Measurements from ENCODE around the gene DRC1.

The DRC1 gene

DNA sequence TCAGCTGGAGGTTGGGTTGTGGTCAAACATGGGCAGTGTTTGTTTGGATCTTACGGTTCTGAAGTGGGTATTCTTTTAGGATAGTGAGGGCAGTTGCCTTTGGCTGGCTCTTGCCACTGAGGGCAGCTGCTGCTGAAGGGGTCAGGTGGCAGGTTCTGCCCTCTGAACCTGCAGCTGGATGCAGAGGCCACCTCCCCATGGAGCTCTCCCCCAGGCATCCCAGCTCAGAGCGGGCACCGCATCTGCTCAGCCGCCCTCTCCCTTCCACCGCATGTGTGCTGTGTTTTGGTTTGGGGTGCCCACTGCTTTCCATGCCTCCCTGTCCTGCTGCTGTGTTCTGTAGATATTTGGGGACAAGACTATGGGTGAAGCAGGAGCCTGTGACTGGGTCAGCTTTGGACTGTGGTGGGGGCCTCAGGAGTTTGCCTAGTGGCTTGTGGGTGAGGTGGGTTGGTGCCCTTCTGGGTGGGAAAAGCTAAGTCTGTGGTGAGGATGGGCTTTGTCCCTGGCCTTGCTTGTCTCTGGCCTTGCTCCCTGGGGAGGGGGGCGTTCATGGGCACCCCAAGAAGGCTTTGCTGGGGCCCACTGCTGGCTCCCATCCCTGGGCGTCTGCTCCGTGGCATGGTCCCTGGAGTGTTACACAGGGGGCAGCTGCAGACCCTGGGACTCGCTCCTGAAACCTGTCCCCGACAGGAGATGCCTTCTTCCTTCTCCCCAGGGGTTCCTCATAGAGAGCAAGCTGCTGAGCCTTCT lies 47.7 kb downstream of the DRC1 start:
- Histone ChIP-seq H3K9ac (ENCODE audit: low read length) (no peak overlapping the region), H3K27me3 (replicated peaks; ENCODE audit: control insufficient read depth, insufficient read depth, low read length) (no peaks in the 10 kb centered on the region), H3K36me3 (ENCODE audit: control insufficient read depth, insufficient read depth, low read length, severe bottlenecking) (no peaks in the 10 kb centered on the region), H3K4me3 (ENCODE audit: low read length) (no peak overlapping the region), H3K4me1 (ENCODE audit: control insufficient read depth, insufficient read depth, low read length) (no peaks in the 10 kb centered on the region), H3K9me3 (ENCODE audit: control insufficient read depth, low read length) (peaks cover 4% of the 10 kb centered on the region)
- DNase-seq (ENCODE audit: low read depth) = no peak

GRCh38 chr2:26450031-26450635 lies 48.4 kb downstream of the DRC1 start:
- no peaks in the 10 kb centered on the region for H3K4me1 ChIP-seq (ENCODE audit: control insufficient read depth, insufficient read depth, low read length)

GRCh38 chr2:26451700-26452099 lies 50.0 kb downstream of the DRC1 start:
- Histone ChIP-seq H3K9ac (ENCODE audit: low read length) (no peak overlapping the region), H3K4me1 (ENCODE audit: control insufficient read depth, insufficient read depth, low read length) (no peaks in the 10 kb centered on the region), H3K4me3 (ENCODE audit: low read length) (no peak overlapping the region), H3K36me3 (ENCODE audit: control insufficient read depth, insufficient read depth, low read length, severe bottlenecking) (no peaks in the 10 kb centered on the region), H3K27me3 (replicated peaks; ENCODE audit: control insufficient read depth, insufficient read depth, low read length) (no peaks in the 10 kb centered on the region), H3K9me3 (ENCODE audit: control insufficient read depth, low read length) (peaks cover 4% of the 10 kb centered on the region)
- DNase-seq (ENCODE audit: low read depth) = no peak

More at GRCh38 chr2:26450031-26450635, 48.4 kb downstream of the DRC1 start:
- Histone ChIP-seq H3K27me3 (replicated peaks; ENCODE audit: control insufficient read depth, insufficient read depth, low read length) (no peaks in the 10 kb centered on the region), H3K4me3 (ENCODE audit: low read length) (no peak overlapping the region), H3K9me3 (ENCODE audit: control insufficient read depth, low read length) (peaks cover 4% of the 10 kb centered on the region), H3K36me3 (ENCODE audit: control insufficient read depth, insufficient read depth, low read length, severe bottlenecking) (no peaks in the 10 kb centered on the region), H3K9ac (ENCODE audit: low read length) (no peak overlapping the region)
- DNase-seq (ENCODE audit: low read depth) = no peak

DNA sequence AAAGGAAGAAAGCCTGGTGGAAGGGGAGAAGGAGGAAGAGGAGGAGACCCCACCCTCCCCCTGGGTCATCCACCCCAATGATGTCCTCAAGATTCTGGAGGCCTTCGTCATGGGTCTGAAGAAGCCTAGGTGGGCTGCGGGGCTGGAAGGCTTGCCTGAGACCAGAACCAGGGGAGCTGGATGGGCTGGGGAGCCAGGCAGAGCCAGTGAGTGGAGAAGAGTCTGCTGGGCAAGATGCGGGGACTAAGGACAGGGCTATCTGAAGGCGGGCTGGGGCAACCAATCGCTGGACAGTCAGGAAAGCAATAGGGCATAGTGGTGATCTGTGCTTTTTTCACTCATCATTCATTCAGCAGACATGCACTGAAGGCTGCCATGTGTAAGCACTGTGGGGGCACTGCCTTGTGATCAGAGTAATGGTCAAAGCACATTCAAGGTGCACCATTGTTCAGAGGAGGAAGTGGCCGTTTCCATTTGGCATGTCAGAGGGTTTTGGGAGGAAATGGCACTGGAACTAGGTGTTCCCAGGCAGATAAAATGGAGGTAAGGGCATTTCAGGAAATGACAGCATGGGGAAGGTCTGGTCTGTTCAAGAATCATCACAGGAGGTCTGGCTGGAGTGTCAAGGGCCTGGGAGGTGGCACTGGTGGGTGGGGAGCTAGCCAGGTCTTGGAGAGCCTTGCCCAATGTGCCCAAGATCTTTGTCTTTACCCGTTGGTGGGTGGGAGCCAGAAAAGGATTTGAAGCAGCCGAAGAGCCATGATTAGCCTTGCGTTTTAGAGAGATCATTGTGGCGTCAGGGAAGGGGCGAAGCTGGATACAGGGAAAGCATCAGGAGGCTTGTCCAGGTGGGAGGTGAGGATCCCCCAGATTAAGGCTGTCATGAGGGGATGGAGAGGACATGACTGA lies 52.0 kb downstream of the DRC1 start:
- Histone ChIP-seq H3K27me3 (replicated peaks; ENCODE audit: control insufficient read depth, insufficient read depth, low read length) (no peaks in the 10 kb centered on the region), H3K4me1 (ENCODE audit: control insufficient read depth, insufficient read depth, low read length) (no peaks in the 10 kb centered on the region), H3K9me3 (ENCODE audit: control insufficient read depth, low read length) (peaks cover 4% of the 10 kb centered on the region), H3K4me3 (ENCODE audit: low read length) (no peak overlapping the region), H3K36me3 (ENCODE audit: control insufficient read depth, insufficient read depth, low read length, severe bottlenecking) (no peaks in the 10 kb centered on the region), H3K9ac (ENCODE audit: low read length) (no peak overlapping the region)
- no peak for DNase-seq (ENCODE audit: low read depth)

DNA sequence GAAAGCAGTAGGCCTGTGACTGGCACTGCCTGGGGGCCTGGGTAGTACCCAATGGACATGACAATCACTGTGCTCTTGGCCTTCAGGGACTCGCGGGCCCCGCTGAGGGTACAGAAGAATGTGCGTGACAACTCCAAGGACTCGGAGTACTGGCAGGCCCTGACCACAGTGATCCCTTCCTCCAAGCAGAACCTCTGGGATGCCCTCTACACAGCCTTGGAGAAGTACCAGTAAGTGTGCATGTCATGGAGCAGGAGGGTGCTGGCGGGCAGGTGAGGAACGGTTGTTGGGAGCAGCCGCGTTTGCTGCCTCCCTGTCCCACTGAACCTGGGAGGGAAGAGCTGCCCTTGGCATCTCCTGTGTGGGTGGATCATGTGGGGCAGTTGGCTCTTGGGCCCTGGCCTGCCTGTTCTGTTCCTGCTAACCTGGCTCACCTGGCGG lies 52.9 kb downstream of the DRC1 start:
- H3K36me3 ChIP-seq (ENCODE audit: control insufficient read depth, insufficient read depth, low read length, severe bottlenecking) = no peaks in the 10 kb centered on the region
- no peak for DNase-seq (ENCODE audit: low read depth)
- no peaks in the 10 kb centered on the region for H3K4me1 ChIP-seq (ENCODE audit: control insufficient read depth, insufficient read depth, low read length)
- H3K27me3 ChIP-seq (replicated peaks; ENCODE audit: control insufficient read depth, insufficient read depth, low read length) = no peaks in the 10 kb centered on the region
- peaks cover 4% of the 10 kb centered on the region for H3K9me3 ChIP-seq (ENCODE audit: control insufficient read depth, low read length)
- no peak overlapping the region for H3K4me3 ChIP-seq (ENCODE audit: low read length)
- H3K9ac ChIP-seq (ENCODE audit: low read length) = no peak overlapping the region

GRCh38 chr2:26455037-26455669 lies 53.4 kb downstream of the DRC1 start:
- no peak overlapping the region for H3K4me3 ChIP-seq (ENCODE audit: low read length)
- no peaks in the 10 kb centered on the region for H3K36me3 ChIP-seq (ENCODE audit: control insufficient read depth, insufficient read depth, low read length, severe bottlenecking)
- peaks cover 4% of the 10 kb centered on the region for H3K9me3 ChIP-seq (ENCODE audit: control insufficient read depth, low read length)
- H3K27me3 ChIP-seq (replicated peaks; ENCODE audit: control insufficient read depth, insufficient read depth, low read length) = no peaks in the 10 kb centered on the region
- no peak for DNase-seq (ENCODE audit: low read depth)
- no peaks in the 10 kb centered on the region for H3K4me1 ChIP-seq (ENCODE audit: control insufficient read depth, insufficient read depth, low read length)
- no peak overlapping the region for H3K9ac ChIP-seq (ENCODE audit: low read length)

GRCh38 chr2:26455670-26456439 lies 54.1 kb downstream of the DRC1 start:
- Histone ChIP-seq H3K36me3 (ENCODE audit: control insufficient read depth, insufficient read depth, low read length, severe bottlenecking) (no peaks in the 10 kb centered on the region), H3K4me3 (ENCODE audit: low read length) (no peak overlapping the region), H3K4me1 (ENCODE audit: control insufficient read depth, insufficient read depth, low read length) (no peaks in the 10 kb centered on the region), H3K27me3 (replicated peaks; ENCODE audit: control insufficient read depth, insufficient read depth, low read length) (no peaks in the 10 kb centered on the region), H3K9ac (ENCODE audit: low read length) (no peak overlapping the region), H3K9me3 (ENCODE audit: control insufficient read depth, low read length) (peaks cover 4% of the 10 kb centered on the region)
- DNase-seq (ENCODE audit: low read depth) = no peak

DNA sequence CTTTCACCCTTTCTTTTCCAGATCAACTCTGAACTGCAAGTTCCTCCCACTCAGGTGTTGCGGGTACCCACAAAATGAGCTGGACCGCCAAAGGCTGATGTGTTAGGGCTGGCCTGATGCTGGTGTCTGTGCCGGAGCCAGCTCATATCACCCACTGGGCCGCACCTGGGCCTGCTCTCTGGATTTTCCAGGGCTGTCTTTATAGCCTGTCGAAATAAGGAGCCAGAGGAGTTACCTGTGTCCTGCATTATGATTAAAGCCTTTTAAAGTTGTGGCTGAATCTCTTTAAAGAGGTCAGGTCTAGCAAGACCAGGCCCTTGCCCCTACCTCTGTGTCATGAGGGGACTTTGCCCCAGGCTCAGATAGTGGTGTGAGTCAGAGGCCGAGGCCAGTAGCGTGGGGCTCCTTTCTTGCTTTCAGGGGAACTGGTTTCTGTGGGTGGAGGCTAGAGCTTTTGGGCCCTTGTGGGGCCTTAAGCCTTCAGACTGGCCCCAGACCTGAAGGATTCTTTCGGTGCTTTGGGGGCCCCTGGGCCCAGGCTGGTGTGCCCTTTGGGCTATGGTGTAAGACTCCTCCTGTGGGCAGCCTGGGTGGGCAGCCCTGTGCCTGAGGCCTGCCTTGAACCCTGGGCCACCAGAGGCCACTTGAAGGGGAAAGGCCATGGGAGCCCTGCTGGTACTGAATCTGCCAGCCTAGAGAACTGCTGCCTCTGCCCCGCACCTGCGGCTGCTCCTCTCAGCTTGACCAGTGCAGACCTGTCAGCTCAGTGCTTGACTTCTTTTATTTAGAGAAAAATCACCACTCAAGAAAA lies 54.9 kb downstream of the DRC1 start:
- Histone ChIP-seq H3K9me3 (ENCODE audit: control insufficient read depth, low read length) (peaks cover 2% of the 10 kb centered on the region), H3K4me1 (ENCODE audit: control insufficient read depth, insufficient read depth, low read length) (no peaks in the 10 kb centered on the region), H3K27me3 (replicated peaks; ENCODE audit: control insufficient read depth, insufficient read depth, low read length) (no peaks in the 10 kb centered on the region), H3K9ac (ENCODE audit: low read length) (no peak overlapping the region), H3K4me3 (ENCODE audit: low read length) (no peak overlapping the region), H3K36me3 (ENCODE audit: control insufficient read depth, insufficient read depth, low read length, severe bottlenecking) (no peaks in the 10 kb centered on the region)
- peak; percentile 7 for DNase-seq (ENCODE audit: low read depth)

- Histone ChIP-seq H3K9ac (ENCODE audit: low read length) (no peak overlapping the region), H3K4me1 (ENCODE audit: control insufficient read depth, insufficient read depth, low read length) (peaks cover 4% of the 10 kb centered on the region), H3K4me3 (ENCODE audit: low read length) (no peak overlapping the region), H3K9me3 (ENCODE audit: control insufficient read depth, low read length) (no peaks in the 10 kb centered on the region), H3K36me3 (ENCODE audit: control insufficient read depth, insufficient read depth, low read length, severe bottlenecking) (no peaks in the 10 kb centered on the region), H3K27me3 (replicated peaks; ENCODE audit: control insufficient read depth, insufficient read depth, low read length) (no peaks in the 10 kb centered on the region)
- DNase-seq (ENCODE audit: low read depth) = no peak
Measured at GRCh38 chr2:26457251-26457666, 55.5 kb downstream of the DRC1 start.

Measured in adipocyte (in vitro differentiated cells).